ENCODE results near the gene ERVK3-1.

- TF ChIP-seq CTCF (IDR thresholded peaks at IDR 0.05) (no peak), POLR2A (IDR thresholded peaks at IDR 0.05) (no peak)
Observed at GRCh38 chr19:58317476-58318072, 12.4 kb downstream of the ERVK3-1 start.
